Activated CD4-positive, alpha-beta T cell treated with anti-CD3 and anti-CD28 coated beads, Interleukin-2, amount 50 U/mL, for 1 hour (primary cell): ENCODE measurements around the gene PRMT6.
"Not testable (repeated sequence)": the region's sequence is repeated elsewhere in the genome, so short reads cannot be mapped to it uniquely, and the experiment has no call there.

Experiments
- DNase-seq: peaks from one replicate; pipeline ENCODE4 v3.0.0-alpha.2; 2020

PRMT6 gene

DNA sequence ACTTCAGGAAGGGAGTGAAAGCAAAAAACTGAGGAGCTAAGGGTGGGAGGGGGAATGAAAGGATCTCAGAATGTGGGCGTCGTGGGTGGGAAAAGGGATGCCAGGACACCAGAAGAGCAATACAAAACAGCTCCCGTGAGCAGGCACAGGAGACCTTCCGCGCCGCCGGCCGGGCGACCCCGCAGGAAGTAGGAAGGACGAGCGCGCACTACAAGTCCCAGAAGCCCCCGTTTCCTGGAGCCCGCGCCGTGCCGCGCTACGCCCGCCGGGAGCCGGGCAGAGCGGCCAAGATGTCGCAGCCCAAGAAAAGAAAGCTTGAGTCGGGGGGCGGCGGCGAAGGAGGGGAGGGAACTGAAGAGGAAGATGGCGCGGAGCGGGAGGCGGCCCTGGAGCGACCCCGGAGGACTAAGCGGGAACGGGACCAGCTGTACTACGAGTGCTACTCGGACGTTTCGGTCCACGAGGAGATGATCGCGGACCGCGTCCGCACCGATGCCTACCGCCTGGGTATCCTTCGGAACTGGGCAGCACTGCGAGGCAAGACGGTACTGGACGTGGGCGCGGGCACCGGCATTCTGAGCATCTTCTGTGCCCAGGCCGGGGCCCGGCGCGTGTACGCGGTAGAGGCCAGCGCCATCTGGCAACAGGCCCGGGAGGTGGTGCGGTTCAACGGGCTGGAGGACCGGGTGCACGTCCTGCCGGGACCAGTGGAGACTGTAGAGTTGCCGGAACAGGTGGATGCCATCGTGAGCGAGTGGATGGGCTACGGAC, at the start of gene PRMT6:
Gene PRMT6 (plus strand): TSS at position 249 of the 771 bp plus-strand sequence. CDS start 42 bp downstream, at position 291.
- peak; percentile 74 for DNase-seq

DNA sequence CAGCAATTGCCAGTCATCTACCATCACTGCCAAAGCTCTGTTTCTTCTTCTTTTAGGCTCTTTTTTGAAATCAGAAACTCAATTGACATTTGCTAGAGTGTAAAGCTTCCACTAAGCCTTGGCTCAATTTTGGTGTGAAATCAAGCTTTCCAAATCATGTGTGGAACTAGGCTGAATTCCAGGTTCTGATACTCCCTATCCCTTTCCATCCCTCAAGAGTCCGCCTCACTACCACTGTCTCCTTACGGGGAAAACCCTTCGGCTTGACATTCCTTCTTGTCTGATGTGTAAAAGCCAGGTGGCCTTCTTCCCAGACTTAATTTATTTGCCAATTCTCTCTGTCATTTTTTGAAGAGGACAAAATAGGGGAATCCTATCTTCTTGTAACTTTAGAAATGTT, 47.2 kb upstream of the PRMT6 start:
- DNase-seq, result no peak

GRCh38 chr1:107010582-107010981, 45.9 kb upstream of the PRMT6 start:
- no peak for DNase-seq

DNA sequence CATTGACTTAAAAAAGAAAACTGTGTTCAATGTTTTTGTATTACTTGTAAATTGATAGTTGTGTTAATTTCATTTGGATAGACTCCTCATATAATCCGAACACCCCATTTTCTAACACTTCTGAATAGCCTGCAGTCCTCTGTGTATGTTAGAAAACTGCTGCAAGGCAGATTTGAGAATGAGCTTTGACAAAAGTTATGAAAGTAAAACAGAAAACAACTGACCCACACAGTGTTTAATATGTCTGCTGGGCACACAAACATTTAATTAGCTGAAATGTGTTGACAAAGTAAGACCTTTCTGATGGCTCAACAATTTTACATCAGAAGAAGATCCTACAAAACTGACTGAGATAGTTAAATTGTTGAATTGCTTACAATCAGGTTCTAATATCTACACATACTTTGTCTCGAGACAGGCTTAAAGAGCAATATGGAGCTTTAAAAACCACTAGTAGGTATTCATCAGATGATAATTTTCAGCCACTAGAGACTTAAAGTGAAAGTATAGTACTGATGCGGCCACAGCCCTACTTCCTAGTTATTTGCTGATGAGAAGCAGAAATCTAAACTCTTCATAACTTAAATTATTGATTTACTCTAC, 40.0 kb upstream of the PRMT6 start:
- DNase-seq, result no peak

DNA sequence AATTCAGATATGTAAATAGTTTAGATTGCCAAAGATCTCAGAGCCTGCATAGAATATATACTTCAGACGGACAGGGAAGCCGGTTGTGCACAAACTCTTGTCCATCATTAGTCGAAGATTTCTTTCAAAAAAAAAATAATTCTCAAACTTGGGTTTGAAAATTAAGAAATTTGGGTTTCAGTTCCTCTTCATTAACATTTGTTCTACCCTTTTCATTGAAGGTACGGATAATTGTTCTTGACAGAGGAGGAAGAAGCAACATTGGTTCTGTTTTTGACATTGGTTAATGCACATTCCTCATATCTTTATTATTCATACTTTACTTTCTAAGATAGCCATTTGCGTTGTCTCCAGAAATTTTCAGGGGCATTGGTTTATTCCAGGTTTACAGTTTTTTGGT, 38.0 kb upstream of the PRMT6 start:
- DNase-seq, result no peak

DNA sequence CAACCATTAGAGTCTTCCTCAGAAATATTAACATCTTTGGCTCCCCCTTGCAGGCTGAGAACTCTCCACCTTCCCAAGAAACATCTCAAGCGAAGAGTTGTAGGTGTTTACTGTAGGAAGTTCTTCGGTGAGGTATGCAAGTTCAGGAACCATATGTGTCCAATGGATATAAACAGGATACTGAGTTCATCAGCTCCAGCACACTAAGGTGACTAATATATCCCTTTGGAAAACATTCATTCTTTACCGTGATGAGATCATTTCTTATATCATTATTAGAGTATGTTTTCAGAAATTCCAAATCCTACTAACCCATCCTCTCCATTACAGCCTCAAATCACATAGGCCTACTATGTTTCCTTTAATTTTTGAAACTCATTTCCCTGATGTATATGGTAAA, 37.3 kb upstream of the PRMT6 start:
- DNase-seq, result no peak

DNA sequence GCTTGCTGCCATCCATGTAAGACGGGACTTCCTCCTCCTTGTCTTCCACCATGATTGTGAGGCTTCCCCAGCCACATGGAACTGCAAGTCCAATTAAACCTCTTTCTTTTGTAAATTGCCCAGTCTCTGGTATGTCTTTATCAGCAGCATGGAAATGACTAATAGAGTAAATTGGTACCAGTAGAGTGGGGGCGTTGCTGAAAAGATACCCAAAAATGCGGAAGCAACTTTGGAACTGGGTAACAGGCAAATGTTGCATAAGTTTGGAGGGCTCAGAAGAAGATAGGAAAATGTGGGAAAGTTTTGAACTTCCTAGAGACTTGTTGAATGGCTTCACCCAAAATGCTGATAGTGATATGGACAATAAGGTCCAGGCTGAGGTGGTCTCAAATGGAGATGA, 17.6 kb upstream of the PRMT6 start:
- not testable (repeated sequence) for DNase-seq

GRCh38 chr1:107044310-107045220, 11.9 kb upstream of the PRMT6 start:
- not testable (repeated sequence) for DNase-seq

- DNase-seq, result no peak
These were observed 8.9 kb upstream of the PRMT6 start for GRCh38 chr1:107047602-107048001.

DNA sequence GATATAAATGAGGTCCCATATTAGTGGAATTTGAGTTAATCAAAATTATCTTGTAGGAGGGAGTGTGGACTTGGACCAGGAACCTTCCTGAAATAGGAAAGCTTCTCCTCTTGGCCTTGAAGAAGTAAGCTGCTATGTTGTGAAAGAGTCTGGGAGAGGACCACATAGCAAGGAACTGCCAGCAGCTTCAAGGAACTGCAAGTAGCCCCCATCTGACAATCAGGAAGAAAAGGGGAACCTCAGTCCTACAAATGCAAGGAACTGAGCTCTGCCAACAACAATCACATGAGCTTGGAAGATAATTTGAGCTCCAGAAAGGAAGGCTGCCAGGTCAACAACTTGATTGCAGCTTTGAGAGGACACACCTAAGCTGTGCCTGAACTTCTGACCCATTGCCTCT, 8.2 kb upstream of the PRMT6 start:
- DNase-seq, result no peak

DNA sequence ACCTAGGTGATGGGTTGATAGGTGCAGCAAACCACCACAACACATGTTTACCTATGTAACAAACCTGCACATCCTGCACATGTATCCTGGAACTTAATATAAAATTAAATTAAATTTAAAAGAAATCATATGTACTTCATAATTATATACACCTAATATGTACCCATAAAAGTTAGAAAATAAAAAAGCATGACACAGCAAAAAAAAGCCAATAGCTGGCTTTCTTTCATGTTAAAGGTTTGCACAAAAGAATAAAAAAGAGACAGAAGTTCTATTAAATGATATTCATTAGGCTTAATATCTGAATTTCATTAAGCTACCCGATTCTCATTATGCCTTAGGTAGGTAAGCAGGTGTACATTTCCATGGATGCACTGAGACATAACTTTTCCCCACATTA, 5.2 kb upstream of the PRMT6 start:
- DNase-seq, result no peak

DNA sequence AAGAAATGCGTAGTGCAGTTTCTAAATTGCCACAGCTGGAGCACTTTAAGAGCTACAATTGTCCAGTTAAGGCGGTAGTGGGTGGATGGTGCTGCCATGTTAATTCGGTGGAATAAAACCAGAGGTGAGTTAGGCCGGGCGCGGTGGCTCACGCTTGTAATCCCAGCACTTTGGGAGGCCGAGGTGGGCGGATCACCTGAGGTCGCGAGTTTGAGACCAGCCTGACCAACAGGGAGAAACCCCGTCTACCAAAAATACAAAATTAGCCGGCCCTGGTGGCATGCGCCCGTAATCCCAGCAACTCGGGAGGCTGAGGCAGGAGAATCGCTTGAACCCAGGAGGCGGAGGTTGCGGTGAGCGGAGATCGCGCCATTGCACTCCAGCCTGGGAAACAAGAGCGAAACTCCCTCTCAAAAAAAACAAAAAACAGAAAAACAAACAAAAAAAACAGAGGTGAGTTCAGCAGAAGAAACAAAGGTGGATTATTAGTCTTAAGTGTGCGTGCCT, 502 bp upstream of the PRMT6 start:
- not testable (repeated sequence) for DNase-seq

DNA sequence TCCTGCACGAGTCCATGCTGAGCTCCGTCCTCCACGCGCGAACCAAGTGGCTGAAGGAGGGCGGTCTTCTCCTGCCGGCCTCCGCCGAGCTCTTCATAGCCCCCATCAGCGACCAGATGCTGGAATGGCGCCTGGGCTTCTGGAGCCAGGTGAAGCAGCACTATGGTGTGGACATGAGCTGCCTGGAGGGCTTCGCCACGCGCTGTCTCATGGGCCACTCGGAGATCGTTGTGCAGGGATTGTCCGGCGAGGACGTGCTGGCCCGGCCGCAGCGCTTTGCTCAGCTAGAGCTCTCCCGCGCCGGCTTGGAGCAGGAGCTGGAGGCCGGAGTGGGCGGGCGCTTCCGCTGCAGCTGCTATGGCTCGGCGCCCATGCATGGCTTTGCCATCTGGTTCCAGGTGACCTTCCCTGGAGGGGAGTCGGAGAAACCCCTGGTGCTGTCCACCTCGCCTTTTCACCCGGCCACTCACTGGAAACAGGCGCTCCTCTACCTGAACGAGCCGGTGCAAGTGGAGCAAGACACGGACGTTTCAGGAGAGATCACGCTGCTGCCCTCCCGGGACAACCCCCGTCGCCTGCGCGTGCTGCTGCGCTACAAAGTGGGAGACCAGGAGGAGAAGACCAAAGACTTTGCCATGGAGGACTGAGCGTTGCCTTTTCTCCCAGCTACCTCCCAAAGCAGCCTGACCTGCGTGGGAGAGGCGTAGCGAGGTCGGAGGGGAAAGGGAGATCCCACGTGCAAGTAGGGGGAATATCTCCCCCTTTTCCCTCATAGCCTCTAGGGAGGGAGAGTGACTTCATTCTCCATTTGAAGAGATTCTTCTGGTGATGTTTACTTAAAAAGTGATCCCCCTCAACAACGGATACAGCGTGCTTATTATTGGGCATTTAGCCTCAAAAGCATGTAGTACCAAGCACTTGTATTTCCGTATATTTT, 991 bp downstream of the PRMT6 start:
- peak; percentile 9 for DNase-seq

GRCh38 chr1:107058245-107059032, 2.0 kb downstream of the PRMT6 start:
- DNase-seq, result no peak

- no peak for DNase-seq
These were observed 5.4 kb downstream of the PRMT6 start for GRCh38 chr1:107061886-107062285.

DNA sequence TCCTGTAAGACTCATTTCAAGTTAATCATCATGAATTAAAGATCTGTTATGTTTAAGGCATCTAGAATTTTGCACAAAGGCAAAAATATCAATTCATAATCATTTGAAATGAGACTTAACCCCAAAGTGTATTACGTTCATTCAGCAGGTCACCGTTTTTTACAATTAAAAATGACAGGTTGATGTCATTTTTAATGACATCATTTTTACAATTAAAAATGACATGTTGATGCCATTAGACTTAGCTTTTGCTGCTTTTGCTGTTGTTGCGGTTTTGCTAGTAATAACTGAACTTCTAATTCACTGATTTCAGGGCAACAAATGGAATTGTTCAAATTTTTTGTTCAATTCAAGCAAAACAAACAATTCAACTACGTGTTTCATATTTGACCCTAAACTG, 17.0 kb downstream of the PRMT6 start:
- no peak for DNase-seq

- DNase-seq, result no peak
These were observed 20.4 kb downstream of the PRMT6 start for GRCh38 chr1:107076841-107077240.

GRCh38 chr1:107079249-107079648, 22.8 kb downstream of the PRMT6 start:
- DNase-seq, result no peak

- no peak for DNase-seq
These were observed 24.6 kb downstream of the PRMT6 start for GRCh38 chr1:107081102-107081501.

DNA sequence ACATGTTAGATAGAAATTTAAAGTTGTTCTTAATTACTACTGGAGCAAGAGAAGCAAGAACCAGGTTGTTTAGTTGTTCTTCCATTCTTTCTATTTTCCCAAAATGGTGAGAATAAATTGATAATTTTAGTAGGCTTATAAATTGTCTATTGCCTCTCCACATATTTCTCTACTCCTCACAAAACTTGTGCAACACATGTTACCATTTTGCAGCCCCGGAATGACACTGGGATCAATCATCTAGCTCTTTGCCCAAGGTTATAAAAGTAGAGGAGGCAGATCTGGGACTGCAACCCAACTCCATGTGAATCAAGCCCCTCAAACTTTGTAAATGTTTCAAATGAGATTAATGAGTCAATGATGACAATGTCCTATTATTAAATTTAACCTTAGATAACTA, 34.9 kb downstream of the PRMT6 start:
- no peak for DNase-seq

- not testable (repeated sequence) for DNase-seq
These were observed 36.9 kb downstream of the PRMT6 start for GRCh38 chr1:107093395-107093794.
